ENCODE results near the gene ATM. TPM values are rescaled to one million over a fixed set of nuclear protein-coding genes. Genes with fewer than 3 reads are reported as not detected.

Gene ATM
- polyA plus RNA-seq, 1 experiment, result 12.8 TPM

DNA sequence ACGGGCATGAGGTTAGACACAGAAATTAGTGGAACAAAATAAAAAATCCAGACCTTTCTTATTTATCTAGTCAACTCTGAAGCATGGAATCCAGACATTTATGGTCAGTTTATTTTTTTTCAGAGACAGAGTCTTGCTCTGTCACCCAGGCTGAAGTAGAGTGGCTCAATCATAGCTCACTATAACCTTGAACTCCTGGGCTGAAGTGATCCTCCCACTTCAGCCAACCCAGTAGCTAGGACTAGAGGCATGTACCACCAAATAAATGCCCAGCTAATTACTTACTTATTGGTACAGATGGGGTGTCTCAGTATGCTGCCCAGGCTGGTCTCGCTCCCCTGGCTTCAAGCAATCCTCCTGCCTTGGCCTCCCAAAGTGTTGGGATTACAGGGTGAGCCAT, 9.1 kb upstream of the ATM start:
- no peak overlapping the region for H3K4me3 ChIP-seq (ENCODE audit: low read depth, low read length)
- TF ChIP-seq, protein P1, sequence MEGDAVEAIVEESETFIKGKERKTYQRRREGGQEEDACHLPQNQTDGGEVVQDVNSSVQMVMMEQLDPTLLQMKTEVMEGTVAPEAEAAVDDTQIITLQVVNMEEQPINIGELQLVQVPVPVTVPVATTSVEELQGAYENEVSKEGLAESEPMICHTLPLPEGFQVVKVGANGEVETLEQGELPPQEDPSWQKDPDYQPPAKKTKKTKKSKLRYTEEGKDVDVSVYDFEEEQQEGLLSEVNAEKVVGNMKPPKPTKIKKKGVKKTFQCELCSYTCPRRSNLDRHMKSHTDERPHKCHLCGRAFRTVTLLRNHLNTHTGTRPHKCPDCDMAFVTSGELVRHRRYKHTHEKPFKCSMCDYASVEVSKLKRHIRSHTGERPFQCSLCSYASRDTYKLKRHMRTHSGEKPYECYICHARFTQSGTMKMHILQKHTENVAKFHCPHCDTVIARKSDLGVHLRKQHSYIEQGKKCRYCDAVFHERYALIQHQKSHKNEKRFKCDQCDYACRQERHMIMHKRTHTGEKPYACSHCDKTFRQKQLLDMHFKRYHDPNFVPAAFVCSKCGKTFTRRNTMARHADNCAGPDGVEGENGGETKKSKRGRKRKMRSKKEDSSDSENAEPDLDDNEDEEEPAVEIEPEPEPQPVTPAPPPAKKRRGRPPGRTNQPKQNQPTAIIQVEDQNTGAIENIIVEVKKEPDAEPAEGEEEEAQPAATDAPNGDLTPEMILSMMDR (IDR thresholded peaks at IDR 0.05; ENCODE audit: insufficient read depth, low read depth, low read length), result no peak
- peaks cover 2% of the 10 kb centered on the region for H3K36me3 ChIP-seq (ENCODE audit: control insufficient read depth, insufficient read depth, low read length)
- no peak for DNase-seq (ENCODE audit: low read depth)
- ChIA-PET POLR2A (no interaction called here), CTCF (no interaction called here)
- no peaks in the 10 kb centered on the region for H3K27me3 ChIP-seq (ENCODE audit: control insufficient read depth, insufficient read depth, low read length)

DNA sequence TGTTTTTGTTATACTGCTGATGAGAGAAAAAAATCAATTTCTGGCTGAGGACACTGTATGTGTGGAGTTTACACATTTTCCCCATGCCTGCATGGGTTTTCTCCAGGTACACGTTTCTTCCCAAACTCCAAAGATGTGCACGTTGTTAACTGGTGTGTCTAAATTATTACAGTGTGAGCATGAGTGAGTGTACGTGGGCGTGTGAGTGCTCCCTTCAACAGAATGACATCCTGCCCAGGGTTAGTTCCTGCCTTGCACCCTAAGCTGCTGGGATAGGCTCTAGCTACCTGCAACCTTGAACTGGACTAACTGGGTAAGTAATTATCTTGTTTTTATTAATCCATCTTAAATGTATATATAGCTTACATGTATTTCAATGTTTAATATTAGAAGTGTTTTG, 5.9 kb upstream of the ATM start:
- Histone ChIP-seq H3K27me3 (ENCODE audit: control insufficient read depth, insufficient read depth, low read length) (no peaks in the 10 kb centered on the region), H3K4me3 (ENCODE audit: low read depth, low read length) (no peak overlapping the region), H3K36me3 (ENCODE audit: control insufficient read depth, insufficient read depth, low read length) (no peaks in the 10 kb centered on the region)
- ChIA-PET CTCF (no interaction called here), POLR2A (no interaction called here)
- no peak for DNase-seq (ENCODE audit: low read depth)
- TF ChIP-seq, protein P1 (IDR thresholded peaks at IDR 0.05; ENCODE audit: insufficient read depth, low read depth, low read length), result no peak

DNA sequence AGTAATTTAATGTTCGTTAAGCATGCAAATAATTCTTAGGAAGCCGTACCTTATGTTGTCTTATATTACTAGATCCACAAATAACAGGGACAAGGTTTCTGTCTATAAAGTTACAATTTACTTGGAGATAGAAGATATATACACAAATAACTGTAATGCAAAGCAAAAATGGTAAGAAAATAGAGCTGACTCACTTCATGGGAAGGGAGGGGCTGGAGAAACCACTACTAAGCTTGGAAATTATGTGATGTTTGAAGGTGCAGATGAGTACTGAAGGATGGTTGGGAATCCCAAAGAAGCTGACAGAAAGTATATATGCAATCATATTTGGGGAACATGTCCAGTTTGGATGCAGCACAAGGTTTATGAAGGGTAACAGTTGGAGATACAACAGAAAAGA, 4.4 kb upstream of the ATM start:
- TF ChIP-seq, protein P1 (IDR thresholded peaks at IDR 0.05; ENCODE audit: insufficient read depth, low read depth, low read length), result no peak
- CTCF ChIA-PET, result interaction anchor here (1.4 kb wide), 1 partner anchor 100 kb away, joined by 3 read pairs; no protein-coding TSS in a partner anchor
- Histone ChIP-seq H3K4me3 (ENCODE audit: low read depth, low read length) (no peak overlapping the region), H3K27me3 (ENCODE audit: control insufficient read depth, insufficient read depth, low read length) (no peaks in the 10 kb centered on the region), H3K36me3 (ENCODE audit: control insufficient read depth, insufficient read depth, low read length) (no peaks in the 10 kb centered on the region)
- POLR2A ChIA-PET, result no interaction called here
- no peak for DNase-seq (ENCODE audit: low read depth)

DNA sequence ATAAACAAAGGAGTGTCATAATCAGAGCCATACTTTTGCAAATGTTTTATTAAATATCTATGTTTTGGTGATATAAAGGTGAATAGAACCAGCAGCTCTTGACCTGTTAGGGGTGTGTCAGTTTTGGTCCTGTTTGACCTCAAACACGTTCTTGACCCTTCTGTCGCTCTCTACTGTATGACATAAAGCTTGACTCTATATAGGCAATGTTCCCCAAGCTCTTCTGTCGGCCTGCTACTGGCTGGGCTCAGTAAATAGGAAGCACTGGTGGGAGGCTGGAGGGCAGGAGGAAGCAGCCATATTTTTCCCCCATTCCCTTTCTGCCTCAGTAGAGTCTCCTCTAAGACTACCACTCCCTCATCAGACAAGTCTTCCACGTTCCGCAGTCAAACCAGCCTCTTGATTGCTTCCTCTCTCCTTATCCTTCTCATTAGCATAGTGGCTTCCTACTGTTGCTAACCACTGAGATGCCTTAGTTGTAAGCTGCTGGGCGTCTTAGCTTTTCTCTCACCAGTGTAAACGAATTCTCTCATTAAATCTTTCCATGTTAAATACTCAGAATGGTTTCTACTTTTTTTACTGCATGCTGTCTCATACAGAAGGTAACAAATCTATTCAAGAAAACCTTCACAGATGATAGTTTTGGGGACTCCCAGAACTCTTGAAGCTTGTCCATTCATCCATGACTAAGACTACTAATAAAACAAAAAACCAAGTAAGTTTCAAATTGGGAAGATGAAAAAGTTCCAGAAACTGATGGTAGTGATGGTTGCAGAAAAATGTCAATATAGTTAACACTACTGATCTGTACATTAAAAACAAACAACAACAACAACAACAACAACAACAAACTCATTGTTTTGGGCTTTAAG, 3.7 kb upstream of the ATM start:
- no peak overlapping the region for H3K4me3 ChIP-seq (ENCODE audit: low read depth, low read length)
- ChIA-PET CTCF (interaction anchor here (1.4 kb wide), 1 partner anchor 100 kb away, joined by 3 read pairs; no protein-coding TSS in a partner anchor), POLR2A (no interaction called here)
- TF ChIP-seq, protein P1 (IDR thresholded peaks at IDR 0.05; ENCODE audit: insufficient read depth, low read depth, low read length), result no peak
- H3K36me3 ChIP-seq (ENCODE audit: control insufficient read depth, insufficient read depth, low read length), result no peaks in the 10 kb centered on the region
- no peak for DNase-seq (ENCODE audit: low read depth)
- H3K27me3 ChIP-seq (ENCODE audit: control insufficient read depth, insufficient read depth, low read length), result no peaks in the 10 kb centered on the region

DNA sequence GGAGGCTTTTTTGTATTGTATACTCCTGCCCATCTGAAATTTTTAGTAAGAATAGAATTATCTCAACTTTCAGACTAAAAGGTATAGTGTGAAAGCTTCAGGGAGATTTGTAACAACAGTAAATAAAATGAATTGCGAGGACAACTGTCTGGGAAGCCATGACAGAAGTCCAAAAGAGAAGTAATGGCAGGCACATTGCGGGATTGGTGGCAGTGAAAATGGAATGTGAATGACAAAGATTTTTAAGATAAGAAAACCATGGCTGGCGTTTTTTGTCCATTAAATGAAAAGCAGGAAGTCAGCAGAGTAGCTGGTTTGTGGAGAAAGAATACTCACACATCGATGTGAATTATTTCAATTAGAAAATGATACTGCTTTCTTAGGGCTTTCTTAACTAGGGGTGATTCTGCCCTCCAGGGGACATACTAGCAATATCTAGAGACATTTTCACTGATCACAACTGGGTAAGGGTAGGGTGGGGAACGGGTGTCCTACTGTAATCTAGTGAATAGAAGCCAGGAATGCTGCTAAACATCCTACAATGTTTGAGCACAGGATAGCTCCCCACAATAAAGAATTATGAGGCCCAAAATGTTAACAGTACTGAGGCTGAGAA, 2.0 kb upstream of the ATM start:
- CTCF ChIA-PET, result interaction anchor here (0.5 to 0.8 kb wide), 4 partner anchors 9 to 1749 kb away, joined by 3 to 4 read pairs (median 3); no protein-coding TSS in a partner anchor
- H3K4me3 ChIP-seq (ENCODE audit: low read depth, low read length), result peak overlapping the region; percentile 72
- H3K27me3 ChIP-seq (ENCODE audit: control insufficient read depth, insufficient read depth, low read length), result no peaks in the 10 kb centered on the region
- H3K36me3 ChIP-seq (ENCODE audit: control insufficient read depth, insufficient read depth, low read length), result no peaks in the 10 kb centered on the region
- TF ChIP-seq, protein P1 (IDR thresholded peaks at IDR 0.05; ENCODE audit: insufficient read depth, low read depth, low read length), result no peak
- DNase-seq (ENCODE audit: low read depth), result no peak
- POLR2A ChIA-PET, result no interaction called here
